ENCODE data around the gene ST6GALNAC3.
"Not testable (repeated sequence)": the region's sequence is repeated elsewhere in the genome, so short reads cannot be mapped to it uniquely, and the experiment has no call there.

DNA sequence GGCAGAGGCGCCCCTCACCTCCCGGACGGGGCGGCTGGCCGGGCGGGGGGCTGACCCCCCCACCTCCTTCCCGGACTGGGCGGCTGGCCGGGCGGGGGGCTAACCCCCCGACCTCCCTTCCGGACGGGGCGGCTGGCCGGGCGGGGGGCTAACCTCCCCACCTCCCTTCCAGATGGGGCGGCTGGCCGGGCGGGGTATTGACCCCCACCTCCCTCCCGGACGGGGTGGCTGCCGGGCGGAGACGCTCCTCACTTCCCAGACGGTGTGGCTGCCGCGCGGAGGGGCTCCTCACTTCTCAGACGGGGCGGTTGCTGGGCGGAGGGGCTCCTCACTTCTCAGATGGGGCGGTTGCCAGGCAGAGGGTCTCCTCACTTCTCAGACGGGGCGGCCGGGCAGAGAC, 37.8 kb downstream of the ST6GALNAC3 start:
- not testable (repeated sequence) for TF ChIP-seq POLR2A, EP300 (IDR thresholded peaks at IDR 0.05)
- TF ChIP-seq, protein P1, sequence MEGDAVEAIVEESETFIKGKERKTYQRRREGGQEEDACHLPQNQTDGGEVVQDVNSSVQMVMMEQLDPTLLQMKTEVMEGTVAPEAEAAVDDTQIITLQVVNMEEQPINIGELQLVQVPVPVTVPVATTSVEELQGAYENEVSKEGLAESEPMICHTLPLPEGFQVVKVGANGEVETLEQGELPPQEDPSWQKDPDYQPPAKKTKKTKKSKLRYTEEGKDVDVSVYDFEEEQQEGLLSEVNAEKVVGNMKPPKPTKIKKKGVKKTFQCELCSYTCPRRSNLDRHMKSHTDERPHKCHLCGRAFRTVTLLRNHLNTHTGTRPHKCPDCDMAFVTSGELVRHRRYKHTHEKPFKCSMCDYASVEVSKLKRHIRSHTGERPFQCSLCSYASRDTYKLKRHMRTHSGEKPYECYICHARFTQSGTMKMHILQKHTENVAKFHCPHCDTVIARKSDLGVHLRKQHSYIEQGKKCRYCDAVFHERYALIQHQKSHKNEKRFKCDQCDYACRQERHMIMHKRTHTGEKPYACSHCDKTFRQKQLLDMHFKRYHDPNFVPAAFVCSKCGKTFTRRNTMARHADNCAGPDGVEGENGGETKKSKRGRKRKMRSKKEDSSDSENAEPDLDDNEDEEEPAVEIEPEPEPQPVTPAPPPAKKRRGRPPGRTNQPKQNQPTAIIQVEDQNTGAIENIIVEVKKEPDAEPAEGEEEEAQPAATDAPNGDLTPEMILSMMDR (IDR thresholded peaks at IDR 0.05) = not testable (repeated sequence)
